Renal pelvis (tissue), 4 donors: ENCODE results near the gene C5. TPM values are rescaled to one million over a fixed set of nuclear protein-coding genes. Genes with fewer than 3 reads are reported as not detected.
"Not testable (repeated sequence)": the region's sequence is repeated elsewhere in the genome, so short reads cannot be mapped to it uniquely, and the experiment has no call there.

ENCODE experiments used
- DNase-seq: peaks from one replicate; pipeline ENCODE4 v3.0.0-alpha.2; 2013
- polyA plus RNA-seq, 3 donors: library from polyadenylated mRNA; unstranded; fragments of 120-200 nt; gene quantifications; one replicate each; pipeline ENCODE4 v1.2.1, GENCODE V29; 2013; ENCODE audit not compliant: insufficient read length in 3 of 3

Gene C5
- polyA plus RNA-seq, 3 donors: 11.7 to 17.3 (median 16.1) TPM

GRCh38 chr9:120982836-120983235 is 67.2 kb downstream of the C5 start:
- DNase-seq: no peak

- DNase-seq: no peak
Measured at GRCh38 chr9:120980951-120981350, 69.1 kb downstream of the C5 start.

- DNase-seq: no peak
Measured at GRCh38 chr9:120979797-120980196, 70.3 kb downstream of the C5 start.

GRCh38 chr9:120978987-120979386 is 71.1 kb downstream of the C5 start:
- no peak for DNase-seq

- DNase-seq: no peak
Measured at GRCh38 chr9:120977321-120977720, 72.8 kb downstream of the C5 start.

- DNase-seq: no peak
Measured at GRCh38 chr9:120974921-120975320, 75.2 kb downstream of the C5 start.

GRCh38 chr9:120974181-120974580 is 75.9 kb downstream of the C5 start:
- DNase-seq: no peak

GRCh38 chr9:120971938-120972337 is 78.1 kb downstream of the C5 start:
- DNase-seq: no peak

GRCh38 chr9:120971471-120971870 is 78.6 kb downstream of the C5 start:
- not testable (repeated sequence) for DNase-seq

- DNase-seq: no peak
Measured at GRCh38 chr9:120970244-120970643, 79.8 kb downstream of the C5 start.

- DNase-seq: no peak
Measured at GRCh38 chr9:120966013-120966369, 84.1 kb downstream of the C5 start.

GRCh38 chr9:120965344-120966012 is 84.6 kb downstream of the C5 start:
- no peak for DNase-seq

- DNase-seq: no peak
Measured at GRCh38 chr9:120961936-120962335, 88.1 kb downstream of the C5 start.

- no peak for DNase-seq
Measured at GRCh38 chr9:120960001-120960400, 90.1 kb downstream of the C5 start.

GRCh38 chr9:120956862-120957261 is 93.2 kb downstream of the C5 start:
- no peak for DNase-seq

GRCh38 chr9:120951960-120952618 is 98.0 kb downstream of the C5 start:
- peak; percentile 89 for DNase-seq

GRCh38 chr9:120950421-120951388 is 99.4 kb downstream of the C5 start:
- DNase-seq: peak; percentile 49

- no peak for DNase-seq
Measured at GRCh38 chr9:120949290-120949689, 100.8 kb downstream of the C5 start.

GRCh38 chr9:120948824-120949223 is 101.3 kb downstream of the C5 start:
- no peak for DNase-seq

- DNase-seq: no peak
Measured at GRCh38 chr9:120947222-120947621, 102.9 kb downstream of the C5 start.

GRCh38 chr9:120946259-120946658 is 103.8 kb downstream of the C5 start:
- DNase-seq: no peak

GRCh38 chr9:120944948-120945347 is 105.1 kb downstream of the C5 start:
- DNase-seq: no peak

GRCh38 chr9:120944434-120944843 is 105.6 kb downstream of the C5 start:
- DNase-seq: peak; percentile 30
